H1 (cell line): ENCODE measurements around the gene THADA. TPM values are rescaled to one million over a fixed set of nuclear protein-coding genes. Genes with fewer than 3 reads are reported as not detected.

Source experiments
- JUND ChIP-seq: IDR thresholded peaks from 2 replicates; pipeline ENCODE4 v1.6.1; 2011; ENCODE audit warnings: mild to moderate bottlenecking, improper control_type of control experiment, low read length
- KDM5A ChIP-seq: fragments of 200-600 bp; IDR thresholded peaks from 2 replicates; pipeline ENCODE4 v1.7.1; 2012; ENCODE audit warnings: mild to moderate bottlenecking, low read length, inconsistent platforms, mixed read lengths
- polyA plus RNA-seq, 7 experiments: library from polyadenylated mRNA; depleted of rRNA in 3 of 7; stranded (reverse) in 5 of 7; unstranded in 2 of 7; fragments of >200 nt in 5 of 7; fragments of 200-250 nt in 2 of 7; gene quantifications; 1 replicate in 5 of 7; 2 replicates in 1 of 7; 4 replicates in 1 of 7; pipeline versions ENCODE4 v1.2.1 to v1.2.3, GENCODE V29; 2011 to 2013; ENCODE audit warnings: missing spikeins in 2 of 7, mixed read lengths in 2 of 7
- total RNA-seq: library from RNA; stranded (reverse); fragmentation: NEBNext Ultra II Directional; extraction: Animal tissue kit (Norgen Biotek cat#: 25700); gene quantifications from 2 replicates; pipeline ENCODE4 v1.2.1, GENCODE V29; 2021

THADA gene
- total and polyA plus RNA-seq, 2 of the 8 experiments (the other 6 are each of a cell fraction or from before 2014, with no cell fraction given), result 22.4 to 26.8 TPM

DNA sequence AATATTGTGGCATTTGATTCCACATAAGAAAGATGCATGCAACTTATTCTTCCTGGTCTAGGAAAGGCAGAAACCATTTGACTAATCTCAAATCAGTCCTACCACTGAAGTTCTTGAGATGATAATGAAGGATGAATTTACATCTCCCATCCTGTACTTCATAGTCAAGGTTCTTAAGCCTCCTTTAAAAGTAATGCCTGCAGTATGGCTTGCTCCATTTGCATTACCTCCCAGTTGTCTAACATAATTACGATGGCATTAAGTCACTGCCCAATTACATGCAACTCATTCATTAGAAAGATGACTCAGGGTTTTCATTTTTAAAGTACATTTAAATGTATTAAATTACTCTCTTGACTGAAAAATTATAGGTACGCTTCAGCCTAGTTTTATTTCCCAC is 32.2 kb downstream of the THADA start (continued):
- TF ChIP-seq JUND (no peak), KDM5A (no peak)
